Endodermal cell (in vitro differentiated cells): ENCODE measurements around the gene KLHDC2. TPM values are rescaled to one million over a fixed set of nuclear protein-coding genes. Genes with fewer than 3 reads are reported as not detected.
"Not testable (repeated sequence)": the region's sequence is repeated elsewhere in the genome, so short reads cannot be mapped to it uniquely, and the experiment has no call there.

ENCODE experiments used
- DNase-seq: peaks from one replicate; pipeline ENCODE4 v3.0.0-alpha.2; 2017
- H3K27ac ChIP-seq: 2 replicates; pipeline ENCODE4 v1.5.1; 2013; ENCODE audit warnings: mild to moderate bottlenecking, low read depth, low read length, moderate library complexity
- H3K27me3 ChIP-seq: 2 replicates; pipeline ENCODE4 v1.6.1; 2013; ENCODE audit warnings: mild to moderate bottlenecking, low read length, moderate library complexity; ENCODE audit not compliant: insufficient read depth, control insufficient read depth, poor library complexity, severe bottlenecking
- H3K36me3 ChIP-seq: 2 replicates; pipeline ENCODE4 v1.7.0; 2013; ENCODE audit warnings: mild to moderate bottlenecking, low read length, moderate library complexity; ENCODE audit not compliant: control insufficient read depth, insufficient read depth
- H3K4me1 ChIP-seq: one replicate; pipeline ENCODE4 v1.7.0; 2013; ENCODE audit warnings: low read length; ENCODE audit not compliant: control insufficient read depth, insufficient read depth
- H3K4me3 ChIP-seq: 2 replicates; pipeline ENCODE4 v1.5.1; 2013; ENCODE audit warnings: mild to moderate bottlenecking, low read length, moderate library complexity
- H3K9ac ChIP-seq: 2 replicates; pipeline ENCODE4 v1.6.1; 2013; ENCODE audit warnings: mild to moderate bottlenecking, low read length, moderate library complexity; ENCODE audit not compliant: poor library complexity, severe bottlenecking; ENCODE audit errors: extremely low read depth
- H3K9me3 ChIP-seq: 2 replicates; pipeline ENCODE4 v1.6.1; 2013; ENCODE audit warnings: mild to moderate bottlenecking, low read length, moderate library complexity; ENCODE audit not compliant: control insufficient read depth
- H3K27ac Mint-ChIP-seq: 2 replicates; pipeline ENCODE4 v1.8.0; 2020; ENCODE audit warnings: mixed read lengths
- H3K27me3 Mint-ChIP-seq: 2 replicates; pipeline ENCODE4 v1.8.0; 2021; ENCODE audit warnings: mild to moderate bottlenecking, mixed read lengths; ENCODE audit not compliant: insufficient read depth
- H3K36me3 Mint-ChIP-seq: 2 replicates; pipeline ENCODE4 v1.8.0; 2020; ENCODE audit warnings: low read depth, mixed read lengths
- H3K4me1 Mint-ChIP-seq: 2 replicates; pipeline ENCODE4 v1.8.0; 2020; ENCODE audit warnings: mixed read lengths
- H3K4me3 Mint-ChIP-seq: 2 replicates; pipeline ENCODE4 v1.8.0; 2020; ENCODE audit warnings: mild to moderate bottlenecking, moderate library complexity, mixed read lengths
- H3K9me3 Mint-ChIP-seq: 2 replicates; pipeline ENCODE4 v1.8.0; 2020; ENCODE audit warnings: mild to moderate bottlenecking, mixed read lengths
- WGBS, 2 experiments: methylation state at CpG; one replicate each; pipeline versions ENCODE4 v1.1.5 to v1.1.7; 2013; ENCODE audit warnings: missing lambda C conversion rate in 2 of 2, mixed read lengths in 1 of 2; ENCODE audit not compliant: insufficient coverage in 1 of 2, insufficient read length in 1 of 2; 5-methylcytosine and 5-hydroxymethylcytosine counted together
- total RNA-seq, 2 donors: library from RNA; stranded (reverse); fragmentation: NEBNext Ultra II Directional in 1 of 2; extraction: Animal tissue kit (Norgen Biotek cat#: 25700) in 1 of 2; gene quantifications; 2 replicates in 1 of 2; 3 replicates in 1 of 2; pipeline ENCODE4 v1.2.1, GENCODE V29; 2021
- TF ChIP-seq, protein P1 (sequence below): fragments of 200-600 bp; sonication (generic); conservative IDR thresholded peaks from 2 replicates; pipeline ENCODE4 v1.5.0; 2021; ENCODE audit warnings: antibody characterized with exemption, mild to moderate bottlenecking

The KLHDC2 gene
- total RNA-seq, 2 donors from 2014 or later = 45.8 to 48.4 TPM

DNA sequence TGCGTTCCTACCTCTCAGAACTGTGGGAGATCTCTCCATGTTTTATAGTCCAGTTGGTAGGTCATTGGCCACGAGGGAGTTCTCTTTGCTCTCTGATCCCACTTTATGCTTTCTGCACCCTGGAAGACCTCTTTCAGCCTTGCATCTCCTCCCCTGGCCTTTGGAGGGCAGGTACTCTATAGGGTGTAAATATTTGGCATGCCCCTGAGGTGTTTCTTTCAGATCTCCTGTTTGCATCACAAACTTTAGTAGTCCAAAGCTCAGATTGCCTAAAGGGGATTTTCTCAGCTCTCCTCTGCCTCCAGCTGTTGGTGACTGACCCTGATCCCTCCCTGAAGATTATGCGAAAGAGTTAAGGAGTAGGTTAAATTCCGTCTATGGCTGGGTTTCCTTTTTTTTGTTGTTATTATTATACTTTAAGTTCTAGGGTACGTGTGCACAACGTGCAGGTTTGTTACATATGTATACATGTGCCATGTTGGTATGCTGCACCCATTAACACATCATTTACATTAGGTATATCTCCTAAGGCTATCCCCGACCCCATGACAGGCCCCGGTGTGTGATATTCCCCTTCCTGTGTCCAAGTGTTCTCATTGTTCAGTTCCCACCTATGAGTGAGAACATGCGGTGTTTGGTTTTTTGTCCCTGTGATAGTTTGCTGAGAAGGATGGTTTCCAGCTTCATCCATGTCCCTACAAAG lies 46.1 kb upstream of the KLHDC2 start:
- not testable (repeated sequence) for H3K9me3 Mint-ChIP-seq, H3K4me3 Mint-ChIP-seq, H3K27ac ChIP-seq, H3K9me3 ChIP-seq, H3K4me1 ChIP-seq, H3K4me1 Mint-ChIP-seq, H3K4me3 ChIP-seq, H3K36me3 ChIP-seq, H3K9ac ChIP-seq, H3K36me3 Mint-ChIP-seq, H3K27me3 ChIP-seq, H3K27me3 Mint-ChIP-seq
- H3K27ac Mint-ChIP-seq = peak overlapping the region; percentile 64
- TF ChIP-seq, protein P1, sequence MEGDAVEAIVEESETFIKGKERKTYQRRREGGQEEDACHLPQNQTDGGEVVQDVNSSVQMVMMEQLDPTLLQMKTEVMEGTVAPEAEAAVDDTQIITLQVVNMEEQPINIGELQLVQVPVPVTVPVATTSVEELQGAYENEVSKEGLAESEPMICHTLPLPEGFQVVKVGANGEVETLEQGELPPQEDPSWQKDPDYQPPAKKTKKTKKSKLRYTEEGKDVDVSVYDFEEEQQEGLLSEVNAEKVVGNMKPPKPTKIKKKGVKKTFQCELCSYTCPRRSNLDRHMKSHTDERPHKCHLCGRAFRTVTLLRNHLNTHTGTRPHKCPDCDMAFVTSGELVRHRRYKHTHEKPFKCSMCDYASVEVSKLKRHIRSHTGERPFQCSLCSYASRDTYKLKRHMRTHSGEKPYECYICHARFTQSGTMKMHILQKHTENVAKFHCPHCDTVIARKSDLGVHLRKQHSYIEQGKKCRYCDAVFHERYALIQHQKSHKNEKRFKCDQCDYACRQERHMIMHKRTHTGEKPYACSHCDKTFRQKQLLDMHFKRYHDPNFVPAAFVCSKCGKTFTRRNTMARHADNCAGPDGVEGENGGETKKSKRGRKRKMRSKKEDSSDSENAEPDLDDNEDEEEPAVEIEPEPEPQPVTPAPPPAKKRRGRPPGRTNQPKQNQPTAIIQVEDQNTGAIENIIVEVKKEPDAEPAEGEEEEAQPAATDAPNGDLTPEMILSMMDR = peak; percentile 43
- peak; percentile 50 for DNase-seq
- 84% methylated on average over 6 of the region's 9 CpGs; no CpG with 5 or more reads in 1 of the 2 experiments for WGBS, 2 experiments

DNA sequence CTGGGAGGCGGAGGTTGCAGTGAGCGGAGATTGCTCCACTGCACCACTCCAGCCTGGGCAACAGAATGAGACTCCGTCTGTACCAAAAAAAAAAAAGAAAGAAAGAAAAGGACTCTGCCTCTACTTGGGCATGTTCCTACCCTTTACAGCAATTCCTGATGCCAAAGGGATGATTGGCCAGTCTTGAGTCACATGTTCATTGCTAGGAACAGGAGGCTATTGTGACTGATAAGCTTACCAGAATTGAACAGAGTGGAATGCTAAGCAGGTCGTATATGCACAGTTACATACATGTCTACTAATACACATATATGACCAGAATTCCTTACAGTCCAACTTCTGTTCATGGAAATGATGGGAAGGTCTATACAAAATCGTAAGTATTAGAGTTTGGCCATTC lies 40.8 kb upstream of the KLHDC2 start:
- Histone ChIP-seq H3K27ac (no peak overlapping the region), H3K36me3 (no peaks in the 10 kb centered on the region), H3K27me3 (no peaks in the 10 kb centered on the region), H3K9ac (no peak overlapping the region), H3K4me1 (no peaks in the 10 kb centered on the region), H3K4me3 (no peak overlapping the region), H3K9me3 (no peaks in the 10 kb centered on the region)
- H3K4me3 Mint-ChIP-seq = no peak overlapping the region
- no peak overlapping the region for H3K27ac Mint-ChIP-seq
- no peaks in the 10 kb centered on the region for H3K4me1 Mint-ChIP-seq
- no peaks in the 10 kb centered on the region for H3K36me3 Mint-ChIP-seq
- peaks cover 3% of the 10 kb centered on the region for H3K9me3 Mint-ChIP-seq
- WGBS, 2 experiments = 77 to 89% methylated on average over 3 to 5 of the region's 5 CpGs
- TF ChIP-seq, protein P1 = no peak
- H3K27me3 Mint-ChIP-seq = peaks cover 7% of the 10 kb centered on the region
- DNase-seq = no peak

DNA sequence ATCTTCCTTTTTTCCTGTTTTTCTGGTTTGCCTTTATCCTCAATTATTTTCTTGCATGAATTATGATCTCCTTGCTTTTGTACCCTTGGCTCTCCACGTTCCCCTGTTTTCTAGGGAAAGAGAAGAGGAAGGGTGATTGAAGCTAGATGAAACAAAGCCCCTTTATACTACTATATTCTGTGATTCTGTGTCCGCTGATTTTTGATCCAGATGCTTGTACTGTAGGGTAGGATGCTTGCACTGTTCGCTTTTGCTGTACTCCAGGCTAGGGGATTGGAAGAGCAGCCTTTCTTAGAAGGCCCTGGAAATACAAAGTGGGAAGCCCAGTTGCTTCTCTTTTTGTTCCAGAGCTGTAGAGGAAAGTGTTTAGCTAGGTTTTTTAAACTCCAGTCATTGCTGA lies 35.1 kb upstream of the KLHDC2 start:
- Histone ChIP-seq H3K4me1 (no peaks in the 10 kb centered on the region), H3K9ac (no peak overlapping the region), H3K27ac (no peak overlapping the region), H3K36me3 (no peaks in the 10 kb centered on the region), H3K9me3 (no peaks in the 10 kb centered on the region), H3K27me3 (no peaks in the 10 kb centered on the region), H3K4me3 (no peak overlapping the region)
- H3K9me3 Mint-ChIP-seq = no peaks in the 10 kb centered on the region
- no peaks in the 10 kb centered on the region for H3K36me3 Mint-ChIP-seq
- H3K4me1 Mint-ChIP-seq = no peaks in the 10 kb centered on the region
- H3K4me3 Mint-ChIP-seq = no peak overlapping the region
- H3K27me3 Mint-ChIP-seq = peaks cover 6% of the 10 kb centered on the region
- no peak for DNase-seq
- TF ChIP-seq, protein P1 = no peak
- no peak overlapping the region for H3K27ac Mint-ChIP-seq
- 86 to 100% methylated on average over 2 of the region's 3 CpGs for WGBS, 2 experiments
